DND-41 (cell line): ENCODE results near the gene GTF2IRD1.

Source experiments
- ATAC-seq: fragments of 200-7000 bp; cut with Tn5 transposase; 3 replicates; pipeline ENCODE4 v1.9.1; 2021; ENCODE audit warnings: low read depth; ENCODE audit not compliant: insufficient read depth
- DNase-seq: peaks from one replicate; pipeline ENCODE4 v3.0.0-alpha.2; 2020
- H2AFZ ChIP-seq: 2 replicates; pipeline ENCODE4 v1.6.0; 2012; ENCODE audit warnings: low read depth, low read length
- H3K27ac ChIP-seq: 2 replicates; pipeline ENCODE4 v1.5.1; 2012; ENCODE audit warnings: low read length, inconsistent platforms
- H3K27me3 ChIP-seq: fragments of 200-600 bp; sonication (generic); 2 replicates; pipeline ENCODE4 v1.6.0; 2012; ENCODE audit warnings: low read length, mild to moderate bottlenecking, inconsistent platforms; ENCODE audit not compliant: insufficient read depth, poor library complexity
- H3K36me3 ChIP-seq: 2 replicates; pipeline ENCODE4 v1.5.1; 2012; ENCODE audit warnings: low read length, inconsistent platforms; ENCODE audit not compliant: insufficient read depth
- H3K4me1 ChIP-seq: 2 replicates; pipeline ENCODE4 v1.5.1; 2012; ENCODE audit warnings: mild to moderate bottlenecking, low read length; ENCODE audit not compliant: insufficient read depth
- H3K4me2 ChIP-seq: 2 replicates; pipeline ENCODE4 v1.6.0; 2012; ENCODE audit warnings: mild to moderate bottlenecking, moderate library complexity, low read length, inconsistent platforms; ENCODE audit not compliant: insufficient read depth
- H3K4me3 ChIP-seq, 2 experiments: fragments of 200-600 bp in 1 of 2; shearing (Covaris generic) in 1 of 2; 2 replicates each; pipeline ENCODE4 v1.5.1; 2012 to 2016; ENCODE audit warnings: inconsistent platforms in 2 of 2, low read length in 2 of 2, mild to moderate bottlenecking in 2 of 2, low read depth in 1 of 2, moderate library complexity in 1 of 2
- H3K79me2 ChIP-seq: 2 replicates; pipeline ENCODE4 v1.6.0; 2012; ENCODE audit warnings: low read length, inconsistent platforms; ENCODE audit not compliant: insufficient read depth
- H3K9ac ChIP-seq: 2 replicates; pipeline ENCODE4 v1.6.0; 2012; ENCODE audit warnings: low read depth, mild to moderate bottlenecking, inconsistent platforms, low read length, moderate library complexity
- H3K9me3 ChIP-seq: 2 replicates; pipeline ENCODE4 v1.5.1; 2012; ENCODE audit warnings: low read length, moderate library complexity, mild to moderate bottlenecking, inconsistent platforms; ENCODE audit not compliant: insufficient read depth, severe bottlenecking
- H4K20me1 ChIP-seq: 2 replicates; pipeline ENCODE4 v1.6.0; 2012; ENCODE audit warnings: low read length; ENCODE audit not compliant: insufficient read depth
- EZH2 ChIP-seq: IDR thresholded peaks from 3 replicates; pipeline ENCODE4 v1.6.1; 2012; ENCODE audit warnings: borderline replicate concordance, low read depth, mild to moderate bottlenecking, moderate library complexity, low read length, inconsistent platforms; ENCODE audit not compliant: severe bottlenecking
- TF ChIP-seq, protein P1 (sequence below): IDR thresholded peaks from 2 replicates; pipeline ENCODE4 v1.5.1; 2012; ENCODE audit warnings: borderline replicate concordance, low read length, moderate library complexity, mild to moderate bottlenecking; ENCODE audit not compliant: poor library complexity, severe bottlenecking; ENCODE audit errors: extremely low read depth

GTF2IRD1 gene

DNA sequence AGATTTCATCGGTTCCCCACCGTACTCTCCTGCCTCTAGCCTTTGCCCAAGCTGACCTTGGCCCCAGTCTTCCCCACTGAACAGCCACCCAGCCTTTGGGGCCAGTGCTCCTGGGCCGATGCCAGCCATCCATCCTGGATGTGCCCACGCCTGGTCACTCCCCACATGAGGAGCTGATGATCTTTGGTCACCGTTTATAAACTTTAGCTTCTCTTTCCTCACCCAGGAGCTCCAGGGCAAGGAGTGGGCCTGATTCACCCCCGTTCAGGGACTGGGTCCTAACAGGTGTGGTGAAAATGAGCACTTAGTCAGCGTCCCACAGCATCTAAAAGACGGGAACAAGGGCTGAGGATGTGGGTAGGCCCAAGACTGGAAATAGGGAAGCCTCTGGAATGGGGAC lies 22.9 kb downstream of the GTF2IRD1 start:
- Histone ChIP-seq H3K9ac (no peak overlapping the region), H4K20me1 (peaks cover 23% of the 10 kb centered on the region), H3K9me3 (no peaks in the 10 kb centered on the region), H3K36me3 (no peaks in the 10 kb centered on the region), H3K27me3 (no peaks in the 10 kb centered on the region), H2AFZ (no peak overlapping the region), H3K27ac (no peak overlapping the region), H3K79me2 (peaks cover 24% of the 10 kb centered on the region; the same call in 1 of the 2 replicates), H3K4me1 (no peaks in the 10 kb centered on the region), H3K4me2 (no peak overlapping the region), H3K4me3 (no peak overlapping the region)
- ATAC-seq (no peak), DNase-seq (no peak)
- TF ChIP-seq, protein P1, sequence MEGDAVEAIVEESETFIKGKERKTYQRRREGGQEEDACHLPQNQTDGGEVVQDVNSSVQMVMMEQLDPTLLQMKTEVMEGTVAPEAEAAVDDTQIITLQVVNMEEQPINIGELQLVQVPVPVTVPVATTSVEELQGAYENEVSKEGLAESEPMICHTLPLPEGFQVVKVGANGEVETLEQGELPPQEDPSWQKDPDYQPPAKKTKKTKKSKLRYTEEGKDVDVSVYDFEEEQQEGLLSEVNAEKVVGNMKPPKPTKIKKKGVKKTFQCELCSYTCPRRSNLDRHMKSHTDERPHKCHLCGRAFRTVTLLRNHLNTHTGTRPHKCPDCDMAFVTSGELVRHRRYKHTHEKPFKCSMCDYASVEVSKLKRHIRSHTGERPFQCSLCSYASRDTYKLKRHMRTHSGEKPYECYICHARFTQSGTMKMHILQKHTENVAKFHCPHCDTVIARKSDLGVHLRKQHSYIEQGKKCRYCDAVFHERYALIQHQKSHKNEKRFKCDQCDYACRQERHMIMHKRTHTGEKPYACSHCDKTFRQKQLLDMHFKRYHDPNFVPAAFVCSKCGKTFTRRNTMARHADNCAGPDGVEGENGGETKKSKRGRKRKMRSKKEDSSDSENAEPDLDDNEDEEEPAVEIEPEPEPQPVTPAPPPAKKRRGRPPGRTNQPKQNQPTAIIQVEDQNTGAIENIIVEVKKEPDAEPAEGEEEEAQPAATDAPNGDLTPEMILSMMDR, result no peak
- TF ChIP-seq EZH2, result no peak

DNA sequence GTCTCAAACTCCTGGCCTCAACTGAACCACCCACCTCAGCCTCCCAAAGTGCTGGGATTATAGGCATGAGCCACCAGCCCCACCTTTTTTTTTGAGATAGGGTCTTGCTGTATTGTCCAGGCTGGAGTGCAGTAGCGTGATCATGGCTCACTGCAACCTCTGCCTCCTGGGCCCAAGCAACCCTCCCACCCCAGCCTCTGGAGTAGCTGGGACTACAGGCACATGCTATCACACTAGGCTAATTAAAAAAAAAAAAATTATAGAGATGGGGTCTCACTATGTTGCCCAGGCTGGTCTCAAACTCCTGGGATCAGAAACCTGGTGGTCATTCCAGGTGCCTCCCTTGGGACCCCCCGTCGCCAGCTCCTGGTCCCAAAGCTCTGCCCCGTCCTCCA lies 25.0 kb downstream of the GTF2IRD1 start:
- H3K4me2 ChIP-seq, result no peak overlapping the region
- peaks cover 17% of the 10 kb centered on the region for H4K20me1 ChIP-seq
- peaks cover 30% of the 10 kb centered on the region for H3K79me2 ChIP-seq
- H3K27me3 ChIP-seq, result no peaks in the 10 kb centered on the region
- no peak overlapping the region for H3K4me3 ChIP-seq
- ATAC-seq (no peak), DNase-seq (no peak)
- TF ChIP-seq, protein P1, result no peak
- no peak for TF ChIP-seq EZH2
- H3K27ac ChIP-seq, result no peak overlapping the region
- no peaks in the 10 kb centered on the region for H3K9me3 ChIP-seq
- H2AFZ ChIP-seq, result no peak overlapping the region
- H3K36me3 ChIP-seq, result no peaks in the 10 kb centered on the region
- H3K4me1 ChIP-seq, result no peaks in the 10 kb centered on the region
- H3K9ac ChIP-seq, result no peak overlapping the region

DNA sequence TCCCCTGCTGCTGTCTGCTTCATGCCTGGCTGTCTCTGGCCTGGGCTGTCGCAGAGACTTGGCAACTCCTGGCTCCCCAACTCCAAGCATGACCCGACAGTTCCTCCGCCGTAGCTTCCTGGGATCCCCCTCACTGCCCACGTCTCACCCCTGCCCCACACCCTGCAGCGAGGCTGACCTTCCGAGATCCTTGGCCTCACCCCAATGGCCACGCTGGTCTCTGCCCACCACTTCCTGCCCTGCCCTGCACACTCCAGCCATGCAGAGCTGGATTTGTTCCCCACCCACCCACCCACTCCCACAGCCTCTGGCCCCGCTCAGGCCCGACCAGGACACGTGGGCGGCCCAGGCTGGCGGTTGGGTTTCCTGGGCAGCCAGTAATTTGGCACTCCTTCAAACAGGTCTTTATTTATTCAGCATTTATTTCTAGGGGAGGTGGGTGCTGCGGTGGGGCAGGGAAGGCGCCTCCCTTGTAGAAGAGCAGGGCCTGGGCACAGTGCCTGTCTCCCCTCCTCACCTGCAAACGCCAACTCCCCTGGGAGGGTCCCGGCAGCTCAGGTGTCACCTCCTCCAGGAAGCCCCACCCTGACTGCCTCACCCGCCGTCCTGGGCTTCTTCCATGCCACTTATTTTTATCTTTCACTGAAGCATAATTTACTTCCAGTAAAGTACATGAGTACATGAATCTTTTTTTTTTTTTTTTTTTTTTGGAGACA lies 25.5 kb downstream of the GTF2IRD1 start:
- no peak overlapping the region for H3K4me2 ChIP-seq
- H3K4me1 ChIP-seq, result no peaks in the 10 kb centered on the region

More for the DNA sequence above, 25.5 kb downstream of the GTF2IRD1 start:
- Histone ChIP-seq H3K27ac (no peak overlapping the region), H4K20me1 (peaks cover 15% of the 10 kb centered on the region), H3K27me3 (no peaks in the 10 kb centered on the region), H2AFZ (no peak overlapping the region), H3K9ac (no peak overlapping the region), H3K79me2 (peaks cover 33% of the 10 kb centered on the region), H3K4me3 (no peak overlapping the region), H3K36me3 (no peaks in the 10 kb centered on the region), H3K9me3 (no peaks in the 10 kb centered on the region)
- DNase-seq, result no peak
- ATAC-seq, result no peak
- TF ChIP-seq, protein P1, result no peak
- no peak for TF ChIP-seq EZH2
